CD4-positive, alpha-beta T cell (primary cell): ENCODE results near the gene TSC22D1. TPM values are rescaled to one million over a fixed set of nuclear protein-coding genes. Genes with fewer than 3 reads are reported as not detected.

Source experiments
- ATAC-seq: fragments of 200-7000 bp; cut with Tn5 transposase; one replicate; pipeline ENCODE4 v1.10.0; 2022; ENCODE audit warnings: mild to moderate bottlenecking; ENCODE audit not compliant: poor library complexity
- CTCF ChIA-PET: fragments of 350-600 bp; sonication (Branson Sonifier 250); formaldehyde crosslinking; loops from one replicate; lab custom pipeline; 2021; ENCODE audit warnings: antibody characterized with exemption, inconsistent platforms; lab: Charles Lee
- POLR2A ChIA-PET: fragments of 350-600 bp; sonication (Branson Sonifier 250); formaldehyde crosslinking; loops from one replicate; lab custom pipeline; 2021; ENCODE audit warnings: antibody characterized with exemption, inconsistent platforms; lab: Charles Lee
- DNase-seq, 14 experiments: peaks; one replicate each; pipeline ENCODE4 v3.0.0-alpha.2; 2013 to 2020; ENCODE audit warnings: mixed read lengths in 2 of 14
- H3K27ac ChIP-seq, 2 donors: one replicate each; pipeline versions ENCODE4 v1.5.1 to v1.7.0; 2013; ENCODE audit warnings: low read length in 2 of 2, low read depth in 1 of 2, mild to moderate bottlenecking in 1 of 2
- H3K27me3 ChIP-seq, 2 experiments: 1 replicate in 1 of 2; 2 replicates in 1 of 2; pipeline versions ENCODE4 v1.6.1 to v1.7.0; 2013; ENCODE audit warnings: low read length in 2 of 2, control low read depth in 1 of 2, mild to moderate bottlenecking in 1 of 2, moderate library complexity in 1 of 2; ENCODE audit not compliant: insufficient read depth in 2 of 2, control insufficient read depth in 1 of 2
- H3K36me3 ChIP-seq: one replicate; pipeline ENCODE4 v1.6.1; 2013; ENCODE audit warnings: low read length, control low read depth; ENCODE audit not compliant: insufficient read depth
- H3K4me1 ChIP-seq: one replicate; pipeline ENCODE4 v1.6.1; 2013; ENCODE audit warnings: low read length, control low read depth; ENCODE audit not compliant: insufficient read depth
- H3K4me3 ChIP-seq: one replicate; pipeline ENCODE4 v1.5.1; 2013; ENCODE audit warnings: mild to moderate bottlenecking, low read length, moderate library complexity
- H3K9me3 ChIP-seq, 2 experiments: 1 replicate in 1 of 2; 2 replicates in 1 of 2; pipeline versions ENCODE4 v1.6.1 to v1.7.0; 2013; ENCODE audit warnings: low read length in 2 of 2, mild to moderate bottlenecking in 2 of 2, control low read depth in 1 of 2, moderate library complexity in 1 of 2; ENCODE audit not compliant: control insufficient read depth in 1 of 2, insufficient read depth in 1 of 2
- H3K27ac Mint-ChIP-seq: one replicate; pipeline ENCODE4 v1.8.0; 2020; ENCODE audit warnings: mixed read lengths
- H3K27me3 Mint-ChIP-seq: one replicate; pipeline ENCODE4 v1.8.0; 2021; ENCODE audit warnings: mixed read lengths
- H3K36me3 Mint-ChIP-seq: one replicate; pipeline ENCODE4 v1.8.0; 2021; ENCODE audit warnings: low read depth, mixed read lengths
- H3K4me1 Mint-ChIP-seq: one replicate; pipeline ENCODE4 v1.8.0; 2021; ENCODE audit warnings: low read depth, mixed read lengths
- H3K4me3 Mint-ChIP-seq: one replicate; pipeline ENCODE4 v1.8.0; 2020; ENCODE audit warnings: mild to moderate bottlenecking, mixed read lengths
- H3K9me3 Mint-ChIP-seq: one replicate; pipeline ENCODE4 v1.8.0; 2020; ENCODE audit warnings: mixed read lengths
- intact Hi-C, 2 experiments: fragments of 100-400 bp; cut with DNase I in 1 of 2; cut with micrococcal nuclease in 1 of 2; formaldehyde crosslinking; loops; one replicate each; pipeline versions ENCODE4 v1.15.1 to v1.9.0; 2023 to 2025; cut with DNase I, micrococcal nuclease
- total RNA-seq, 174 experiments: library from RNA in 2 of 174; stranded (reverse) in 2 of 174; gene quantifications; one replicate each; pipeline ENCODE4 v1.2.3 and lab custom pipeline; 2021 to 2026
- TF ChIP-seq, protein P1 (sequence below): fragments of 200-600 bp; IDR thresholded peaks from one replicate; pipeline ENCODE4 v1.8.0; 2022; ENCODE audit warnings: antibody characterized with exemption, mild to moderate bottlenecking

The TSC22D1 gene
- total RNA-seq, 2 experiments from 2014 or later: 24.0 to 26.5 TPM

DNA sequence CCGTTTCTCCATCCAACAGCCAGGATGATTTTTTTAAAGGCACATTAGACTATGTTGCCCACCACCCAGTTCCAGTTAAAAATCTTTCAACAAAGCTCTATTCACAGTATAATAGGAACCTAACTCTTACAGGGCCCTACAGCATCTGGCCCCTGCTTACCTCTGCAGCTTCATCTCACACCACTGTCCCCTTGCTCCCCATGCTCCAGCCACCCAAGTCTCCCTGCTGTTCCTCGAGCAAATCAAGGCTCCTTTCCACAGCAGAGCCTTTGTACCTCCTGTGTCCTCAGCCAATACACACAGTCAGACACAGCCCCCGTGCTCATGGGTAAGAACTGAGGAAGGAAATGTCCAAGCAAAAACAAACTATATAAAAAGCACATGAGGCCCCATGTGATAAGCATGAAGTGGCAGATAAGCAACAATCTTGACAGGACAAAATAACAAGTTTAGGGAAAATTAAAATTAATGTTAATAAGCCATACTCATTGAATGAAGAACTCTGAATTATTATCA is 67.5 kb downstream of the TSC22D1 start:
- Mint-ChIP-seq H3K27me3 (no peaks in the 10 kb centered on the region), H3K27ac (no peak overlapping the region), H3K9me3 (no peaks in the 10 kb centered on the region), H3K4me3 (no peak overlapping the region), H3K4me1 (no peaks in the 10 kb centered on the region), H3K36me3 (peaks cover 13% of the 10 kb centered on the region)
- Histone ChIP-seq H3K36me3 (no peaks in the 10 kb centered on the region), H3K9me3 (no peaks in the 10 kb centered on the region), H3K4me1 (no peaks in the 10 kb centered on the region), H3K27me3 (no peaks in the 10 kb centered on the region), H3K27ac (no peak overlapping the region), H3K4me3 (no peak overlapping the region)
- POLR2A ChIA-PET: no interaction called here
- CTCF ChIA-PET: no interaction called here
- TF ChIP-seq, protein P1, sequence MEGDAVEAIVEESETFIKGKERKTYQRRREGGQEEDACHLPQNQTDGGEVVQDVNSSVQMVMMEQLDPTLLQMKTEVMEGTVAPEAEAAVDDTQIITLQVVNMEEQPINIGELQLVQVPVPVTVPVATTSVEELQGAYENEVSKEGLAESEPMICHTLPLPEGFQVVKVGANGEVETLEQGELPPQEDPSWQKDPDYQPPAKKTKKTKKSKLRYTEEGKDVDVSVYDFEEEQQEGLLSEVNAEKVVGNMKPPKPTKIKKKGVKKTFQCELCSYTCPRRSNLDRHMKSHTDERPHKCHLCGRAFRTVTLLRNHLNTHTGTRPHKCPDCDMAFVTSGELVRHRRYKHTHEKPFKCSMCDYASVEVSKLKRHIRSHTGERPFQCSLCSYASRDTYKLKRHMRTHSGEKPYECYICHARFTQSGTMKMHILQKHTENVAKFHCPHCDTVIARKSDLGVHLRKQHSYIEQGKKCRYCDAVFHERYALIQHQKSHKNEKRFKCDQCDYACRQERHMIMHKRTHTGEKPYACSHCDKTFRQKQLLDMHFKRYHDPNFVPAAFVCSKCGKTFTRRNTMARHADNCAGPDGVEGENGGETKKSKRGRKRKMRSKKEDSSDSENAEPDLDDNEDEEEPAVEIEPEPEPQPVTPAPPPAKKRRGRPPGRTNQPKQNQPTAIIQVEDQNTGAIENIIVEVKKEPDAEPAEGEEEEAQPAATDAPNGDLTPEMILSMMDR: no peak
- ATAC-seq: no peak
- no peak for DNase-seq
- intact Hi-C loops: no loop called here

DNA sequence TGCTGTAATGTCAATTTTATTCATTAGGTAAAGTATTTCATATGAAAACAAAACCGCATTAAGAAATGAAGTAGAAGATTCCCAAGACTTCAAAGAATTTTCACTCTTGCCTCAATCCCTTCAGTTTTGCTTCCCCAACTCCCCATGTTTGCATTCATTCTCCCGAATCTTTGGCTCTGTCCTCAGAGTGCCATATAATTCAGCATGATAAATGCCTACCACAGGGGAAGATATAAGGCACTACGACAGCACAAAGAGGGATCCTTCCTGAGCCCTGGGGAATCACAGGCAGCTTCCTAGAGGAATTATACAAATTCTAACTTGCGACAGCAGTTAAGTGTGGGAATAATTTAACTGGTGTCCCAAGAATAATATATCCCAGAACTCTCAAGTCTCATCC is 68.5 kb downstream of the TSC22D1 start:
- TF ChIP-seq, protein P1: no peak
- Mint-ChIP-seq H3K4me3 (no peak overlapping the region), H3K9me3 (no peaks in the 10 kb centered on the region), H3K27ac (no peak overlapping the region), H3K36me3 (peaks cover 9% of the 10 kb centered on the region), H3K27me3 (no peaks in the 10 kb centered on the region), H3K4me1 (no peaks in the 10 kb centered on the region)
- DNase-seq: no peak
- CTCF ChIA-PET: no interaction called here
- Histone ChIP-seq H3K27me3 (no peaks in the 10 kb centered on the region), H3K4me1 (no peaks in the 10 kb centered on the region), H3K36me3 (no peaks in the 10 kb centered on the region), H3K9me3 (no peaks in the 10 kb centered on the region), H3K4me3 (no peak overlapping the region), H3K27ac (no peak overlapping the region)
- POLR2A ChIA-PET: no interaction called here
- intact Hi-C loops: no loop called here
- ATAC-seq: no peak

DNA sequence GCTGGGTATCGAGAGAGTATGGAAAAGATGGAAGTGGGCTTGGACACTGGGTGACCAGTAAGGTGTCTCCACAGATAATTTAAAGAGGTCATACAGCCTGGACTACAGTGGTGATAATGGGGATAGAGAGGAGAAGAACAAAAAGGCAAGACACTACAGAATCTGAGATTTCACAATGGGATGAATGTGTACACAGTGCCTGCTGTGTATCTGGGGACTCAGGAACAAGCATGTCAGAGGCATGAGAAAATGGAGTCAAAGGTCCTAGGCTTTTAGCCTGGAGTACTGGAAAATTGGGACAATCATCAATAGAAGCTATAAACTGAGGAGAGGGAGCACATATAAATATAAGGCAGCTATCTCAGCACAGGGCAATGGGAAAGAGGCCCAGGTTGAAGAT is 69.4 kb downstream of the TSC22D1 start:
- H3K9me3 Mint-ChIP-seq: no peaks in the 10 kb centered on the region
- no peaks in the 10 kb centered on the region for H3K4me1 ChIP-seq
- TF ChIP-seq, protein P1: no peak
- no peak for DNase-seq
- H3K4me1 Mint-ChIP-seq: no peaks in the 10 kb centered on the region
- no peak overlapping the region for H3K27ac ChIP-seq
- H3K27me3 ChIP-seq: no peaks in the 10 kb centered on the region
- CTCF ChIA-PET: no interaction called here
- intact Hi-C loops: no loop called here
- no peaks in the 10 kb centered on the region for H3K36me3 ChIP-seq
- H3K4me3 Mint-ChIP-seq: no peak overlapping the region
- no peak overlapping the region for H3K27ac Mint-ChIP-seq
- no peak for ATAC-seq
- H3K9me3 ChIP-seq: no peaks in the 10 kb centered on the region
- H3K27me3 Mint-ChIP-seq: no peaks in the 10 kb centered on the region
- H3K36me3 Mint-ChIP-seq: peaks cover 7% of the 10 kb centered on the region
- H3K4me3 ChIP-seq: no peak overlapping the region
- POLR2A ChIA-PET: no interaction called here
